ENCODE data around the gene CCDC83. TPM values are rescaled to one million over a fixed set of nuclear protein-coding genes. Genes with fewer than 3 reads are reported as not detected.

CCDC83 gene
- total RNA-seq, 1 experiment from 2014 or later: not detected

- Histone ChIP-seq H3K4me3 (no peak overlapping the region), H3K4me2 (no peak overlapping the region), H3K9me3 (ENCODE audit: insufficient read depth, low read depth) (no peaks in the 10 kb centered on the region), H4K20me1 (ENCODE audit: insufficient read depth) (no peaks in the 10 kb centered on the region; the same call in 1 of the 2 replicates), H3K36me3 (ENCODE audit: low read depth) (peaks cover 39% of the 10 kb centered on the region), H3K79me2 (ENCODE audit: low read depth) (peaks cover 5% of the 10 kb centered on the region; the same call in 1 of the 2 replicates), H2AFZ (no peak overlapping the region), H3F3A (ENCODE audit: insufficient read depth, low read depth) (0 out of 2 replicates have a peak, but pooled peaks cover 7% of the 10 kb centered on the region), H3K4me1 (replicated peaks; ENCODE audit: insufficient read depth) (no peaks in the 10 kb centered on the region), H3K27me3 (ENCODE audit: insufficient read depth, low read depth) (no peaks in the 10 kb centered on the region), H3K27ac (no peak overlapping the region), H3K9me2 (ENCODE audit: insufficient read depth) (no peaks in the 10 kb centered on the region)
- ChIA-PET POLR2A (ENCODE audit: unreplicated experiment) (interaction anchor here (0.5 kb wide), 1 partner anchor 28 kb away, joined by 3 read pairs; no protein-coding TSS in a partner anchor), CTCF (no interaction called here)
- BruUV-seq (replicated peaks): no TSS peak
- intact Hi-C loops (cut with micrococcal nuclease; ENCODE audit: unreplicated experiment): no loop called here
- TF ChIP-seq CTCF (conservative IDR thresholded peaks at IDR 0.05): no peak
- no peak for TF ChIP-seq EZH2 (IDR thresholded peaks at IDR 0.05; ENCODE audit: low read depth)
- DNase-seq: no peak
Observed at GRCh38 chr11:85967457-85967856, 112.3 kb downstream of the CCDC83 start.

Other genes with a start within 250 kb of the CCDC83 start
- 4.4 and 6.4 TPM in 2 replicates for gene DLG2, start 228.0 kb upstream of the CCDC83 start, total RNA-seq (2021)
- 32.6 and 38.1 TPM in 2 replicates for gene TMEM126B, start 226.8 kb upstream of the CCDC83 start, total RNA-seq (2021)
- gene TMEM126A, start 207.4 kb upstream of the CCDC83 start, total RNA-seq (2021): 17.7 and 26.3 TPM in 2 replicates
- gene CREBZF, start 190.3 kb upstream of the CCDC83 start, total RNA-seq (2021): 60.3 and 66.1 TPM in 2 replicates
- 0.28 and 0.50 TPM in 2 replicates for gene CCDC89, start 169.2 kb upstream of the CCDC83 start, total RNA-seq (2021)
- 13.3 and 16.0 TPM in 2 replicates for gene SYTL2, start 44.2 kb upstream of the CCDC83 start, total RNA-seq (2021)
- gene PICALM, start 213.7 kb downstream of the CCDC83 start, total RNA-seq (2021): 92.3 and 116 TPM in 2 replicates

Data from PC-9 (cell line).